Astrocyte (in vitro differentiated cells and primary cell): ENCODE measurements around the gene ARHGEF3. TPM values are rescaled to one million over a fixed set of nuclear protein-coding genes. Genes with fewer than 3 reads are reported as not detected.

Experiments
- DNase-seq: peaks from one replicate; pipeline ENCODE4 v3.0.0-alpha.2; 2010; ENCODE audit warnings: low read depth
- FAIRE-seq: peaks from 2 replicates; lab custom pipeline; 2011; peaks lifted over from hg19 to GRCh38; lab: Jason Lieb, UNC
- H2AFZ ChIP-seq: 2 replicates; pipeline ENCODE4 v1.6.0; 2012; ENCODE audit warnings: low read depth, low read length, inconsistent platforms
- H3K27ac ChIP-seq: 2 replicates; pipeline ENCODE4 v1.5.1; 2011; ENCODE audit warnings: low read depth, low read length, inconsistent platforms
- H3K27me3 ChIP-seq: 2 replicates; pipeline ENCODE4 v1.6.0; 2011; ENCODE audit warnings: low read length, inconsistent platforms; ENCODE audit not compliant: insufficient read depth
- H3K36me3 ChIP-seq: 2 replicates; pipeline ENCODE4 v1.5.1; 2011; ENCODE audit warnings: low read length, inconsistent platforms; ENCODE audit not compliant: insufficient read depth
- H3K4me1 ChIP-seq: 2 replicates; pipeline ENCODE4 v1.5.1; 2011; ENCODE audit warnings: low read length, inconsistent platforms; ENCODE audit not compliant: insufficient read depth
- H3K4me2 ChIP-seq: 2 replicates; pipeline ENCODE4 v1.6.0; 2012; ENCODE audit warnings: low read length, inconsistent platforms
- H3K4me3 ChIP-seq: 2 replicates; pipeline ENCODE4 v1.5.1; 2011; ENCODE audit warnings: low read depth, mild to moderate bottlenecking, low read length, inconsistent platforms; ENCODE audit not compliant: insufficient read depth
- H3K79me2 ChIP-seq: 2 replicates; pipeline ENCODE4 v1.6.0; 2012; ENCODE audit warnings: mild to moderate bottlenecking, low read length, inconsistent platforms; ENCODE audit not compliant: insufficient read depth
- H3K9ac ChIP-seq: 2 replicates; pipeline ENCODE4 v1.6.0; 2012; ENCODE audit warnings: mild to moderate bottlenecking, low read length, inconsistent platforms
- H3K9me3 ChIP-seq: 2 replicates; pipeline ENCODE4 v1.5.1; 2012; ENCODE audit warnings: low read depth, mild to moderate bottlenecking, low read length, inconsistent platforms; ENCODE audit not compliant: insufficient read depth
- H4K20me1 ChIP-seq: 2 replicates; pipeline ENCODE4 v1.6.0; 2012; ENCODE audit warnings: low read length, inconsistent platforms; ENCODE audit not compliant: insufficient read depth
- H3K27ac Mint-ChIP-seq: one replicate; pipeline ENCODE4 v1.8.0; 2021; ENCODE audit warnings: mild to moderate bottlenecking, mixed read lengths; ENCODE audit not compliant: unreplicated experiment
- H3K27me3 Mint-ChIP-seq: one replicate; pipeline ENCODE4 v1.8.0; 2021; ENCODE audit warnings: low read depth, mixed read lengths; ENCODE audit not compliant: unreplicated experiment
- H3K36me3 Mint-ChIP-seq: one replicate; pipeline ENCODE4 v1.8.0; 2021; ENCODE audit warnings: low read depth, mixed read lengths; ENCODE audit not compliant: unreplicated experiment
- H3K4me1 Mint-ChIP-seq: one replicate; pipeline ENCODE4 v1.8.0; 2021; ENCODE audit warnings: low read depth, mixed read lengths; ENCODE audit not compliant: unreplicated experiment
- H3K4me3 Mint-ChIP-seq: one replicate; pipeline ENCODE4 v1.8.0; 2021; ENCODE audit warnings: mild to moderate bottlenecking, moderate library complexity, mixed read lengths; ENCODE audit not compliant: unreplicated experiment
- H3K9me3 Mint-ChIP-seq: one replicate; pipeline ENCODE4 v1.8.0; 2021; ENCODE audit warnings: mild to moderate bottlenecking, mixed read lengths; ENCODE audit not compliant: unreplicated experiment
- EZH2 ChIP-seq: IDR thresholded peaks from 2 replicates; pipeline ENCODE4 v1.6.1; 2012; ENCODE audit warnings: mild to moderate bottlenecking, low read length, inconsistent platforms; ENCODE audit not compliant: insufficient read depth
- total RNA-seq: library from RNA; stranded (reverse); gene quantifications from 2 replicates; pipeline ENCODE4 v1.2.1, GENCODE V29; 2021
- TF ChIP-seq, protein P1 (sequence below): IDR thresholded peaks from 2 replicates; pipeline ENCODE4 v1.5.1; 2011; ENCODE audit warnings: low read depth, mild to moderate bottlenecking, inconsistent platforms, low read length, moderate library complexity; ENCODE audit not compliant: insufficient read depth

Gene ARHGEF3
- total RNA-seq, 1 donor from 2014 or later: 14.9 TPM

DNA sequence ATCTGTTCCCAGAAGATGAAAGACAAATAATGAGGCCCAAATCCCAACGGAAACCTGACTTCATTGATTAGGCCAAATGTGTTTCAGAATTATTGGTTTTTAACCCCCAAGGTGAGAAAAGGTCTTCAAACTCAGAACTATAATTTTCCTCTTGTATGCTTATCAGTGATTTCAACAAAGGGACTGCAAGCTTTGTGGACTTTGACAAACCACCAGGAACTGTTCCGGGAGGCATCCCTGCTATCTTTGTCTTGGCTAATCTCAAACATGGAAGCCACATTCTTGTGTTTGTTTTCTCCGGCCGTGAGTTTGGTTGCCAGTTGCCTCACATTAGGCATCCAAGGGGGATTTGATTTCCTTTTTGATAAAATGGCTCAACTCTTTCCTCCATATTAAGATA lies 19.5 kb downstream of the ARHGEF3 start:
- H3K27ac Mint-ChIP-seq: no peak overlapping the region
- Histone ChIP-seq H3K36me3 (no peaks in the 10 kb centered on the region), H3K9ac (no peak overlapping the region), H3K27ac (no peak overlapping the region), H3K27me3 (no peaks in the 10 kb centered on the region), H3K4me1 (peaks cover 16% of the 10 kb centered on the region), H3K4me2 (no peak overlapping the region), H2AFZ (no peak overlapping the region), H4K20me1 (no peaks in the 10 kb centered on the region), H3K9me3 (no peaks in the 10 kb centered on the region), H3K79me2 (peaks cover 2% of the 10 kb centered on the region), H3K4me3 (no peak overlapping the region)
- no peak overlapping the region for H3K4me3 Mint-ChIP-seq
- TF ChIP-seq, protein P1, sequence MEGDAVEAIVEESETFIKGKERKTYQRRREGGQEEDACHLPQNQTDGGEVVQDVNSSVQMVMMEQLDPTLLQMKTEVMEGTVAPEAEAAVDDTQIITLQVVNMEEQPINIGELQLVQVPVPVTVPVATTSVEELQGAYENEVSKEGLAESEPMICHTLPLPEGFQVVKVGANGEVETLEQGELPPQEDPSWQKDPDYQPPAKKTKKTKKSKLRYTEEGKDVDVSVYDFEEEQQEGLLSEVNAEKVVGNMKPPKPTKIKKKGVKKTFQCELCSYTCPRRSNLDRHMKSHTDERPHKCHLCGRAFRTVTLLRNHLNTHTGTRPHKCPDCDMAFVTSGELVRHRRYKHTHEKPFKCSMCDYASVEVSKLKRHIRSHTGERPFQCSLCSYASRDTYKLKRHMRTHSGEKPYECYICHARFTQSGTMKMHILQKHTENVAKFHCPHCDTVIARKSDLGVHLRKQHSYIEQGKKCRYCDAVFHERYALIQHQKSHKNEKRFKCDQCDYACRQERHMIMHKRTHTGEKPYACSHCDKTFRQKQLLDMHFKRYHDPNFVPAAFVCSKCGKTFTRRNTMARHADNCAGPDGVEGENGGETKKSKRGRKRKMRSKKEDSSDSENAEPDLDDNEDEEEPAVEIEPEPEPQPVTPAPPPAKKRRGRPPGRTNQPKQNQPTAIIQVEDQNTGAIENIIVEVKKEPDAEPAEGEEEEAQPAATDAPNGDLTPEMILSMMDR: no peak
- TF ChIP-seq EZH2: no peak
- FAIRE-seq (no peak), DNase-seq (no peak)
- peaks cover 2% of the 10 kb centered on the region for H3K36me3 Mint-ChIP-seq
- no peaks in the 10 kb centered on the region for H3K27me3 Mint-ChIP-seq
- H3K4me1 Mint-ChIP-seq: peaks cover 19% of the 10 kb centered on the region
- H3K9me3 Mint-ChIP-seq: no peaks in the 10 kb centered on the region

DNA sequence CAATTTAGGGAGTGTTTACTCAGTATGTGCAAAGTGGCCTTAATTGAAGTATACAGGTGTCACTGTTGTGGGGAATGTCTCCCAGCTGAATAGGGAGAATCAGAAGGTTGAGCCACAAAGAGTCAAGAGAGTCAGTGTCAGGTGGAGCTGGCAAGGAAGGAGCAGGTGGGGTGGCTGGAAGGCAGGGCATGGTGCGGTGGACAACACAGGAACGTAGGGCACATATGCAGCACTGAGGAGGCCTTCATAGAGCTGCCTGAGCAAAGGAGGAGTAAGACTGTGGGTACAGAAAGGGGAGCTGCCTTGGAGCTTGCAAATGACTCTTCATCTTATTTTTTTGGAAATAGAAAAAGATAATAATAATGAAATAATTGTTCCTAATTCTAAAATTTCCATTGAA lies 20.0 kb downstream of the ARHGEF3 start:
- H3K27ac Mint-ChIP-seq: no peak overlapping the region
- Histone ChIP-seq H2AFZ (no peak overlapping the region), H3K79me2 (peaks cover 2% of the 10 kb centered on the region), H3K27ac (no peak overlapping the region), H3K4me1 (peaks cover 16% of the 10 kb centered on the region), H3K27me3 (no peaks in the 10 kb centered on the region), H3K9ac (no peak overlapping the region), H3K4me3 (no peak overlapping the region), H3K36me3 (no peaks in the 10 kb centered on the region), H4K20me1 (no peaks in the 10 kb centered on the region), H3K9me3 (no peaks in the 10 kb centered on the region), H3K4me2 (no peak overlapping the region)
- TF ChIP-seq, protein P1: no peak
- no peak for TF ChIP-seq EZH2
- peaks cover 22% of the 10 kb centered on the region for H3K4me1 Mint-ChIP-seq
- no peaks in the 10 kb centered on the region for H3K9me3 Mint-ChIP-seq
- H3K4me3 Mint-ChIP-seq: no peak overlapping the region
- FAIRE-seq (no peak), DNase-seq (no peak)
- no peaks in the 10 kb centered on the region for H3K27me3 Mint-ChIP-seq
- peaks cover 2% of the 10 kb centered on the region for H3K36me3 Mint-ChIP-seq

DNA sequence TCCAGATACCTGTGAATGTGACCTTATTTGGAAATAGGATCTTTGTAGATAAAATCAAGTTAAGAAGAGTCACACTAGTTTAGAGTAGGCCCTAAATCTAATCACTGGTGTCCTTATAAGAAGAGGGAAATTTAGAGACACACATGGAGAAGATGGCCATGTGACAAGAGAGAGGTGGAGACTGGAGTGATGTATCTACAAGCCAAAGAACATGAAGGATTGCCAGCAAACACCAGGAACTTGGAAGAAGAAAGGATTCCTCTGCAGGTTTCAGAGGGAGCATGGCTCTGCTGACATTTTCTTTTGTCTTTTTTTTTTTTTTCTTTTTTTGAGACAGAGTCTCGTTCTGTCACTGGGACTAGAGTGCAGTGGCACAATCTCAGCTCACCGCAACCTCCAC lies 20.8 kb downstream of the ARHGEF3 start:
- no peak overlapping the region for H3K4me2 ChIP-seq
- H3K4me3 Mint-ChIP-seq: no peak overlapping the region
- H3K36me3 ChIP-seq: no peaks in the 10 kb centered on the region
- H3K4me3 ChIP-seq: no peak overlapping the region
- peaks cover 2% of the 10 kb centered on the region for H3K79me2 ChIP-seq
- FAIRE-seq (no peak), DNase-seq (no peak)
- H3K27me3 Mint-ChIP-seq: no peaks in the 10 kb centered on the region
- H3K27ac ChIP-seq: no peak overlapping the region
- H2AFZ ChIP-seq: no peak overlapping the region
- peaks cover 16% of the 10 kb centered on the region for H3K4me1 ChIP-seq
- H3K9me3 Mint-ChIP-seq: no peaks in the 10 kb centered on the region
- peaks cover 2% of the 10 kb centered on the region for H3K36me3 Mint-ChIP-seq
- H3K9me3 ChIP-seq: no peaks in the 10 kb centered on the region
- no peaks in the 10 kb centered on the region for H3K27me3 ChIP-seq
- no peaks in the 10 kb centered on the region for H4K20me1 ChIP-seq
- no peak overlapping the region for H3K9ac ChIP-seq
- H3K27ac Mint-ChIP-seq: no peak overlapping the region
- peaks cover 23% of the 10 kb centered on the region for H3K4me1 Mint-ChIP-seq
- TF ChIP-seq, protein P1: no peak
- no peak for TF ChIP-seq EZH2
